Natural killer cell treated with Interleukin-12 subunit alpha and Interleukin-12 subunit beta and Interleukin-15 and Interleukin-18, amount 100 ng/mL, for 72 hours (primary cell): Measurements from ENCODE around the gene TCN1. TPM values are rescaled to one million over a fixed set of nuclear protein-coding genes. Genes with fewer than 3 reads are reported as not detected.
A peak's percentile ranks its signal among the peaks of the same experiment; 100 is the strongest.

Experiments
- ATAC-seq, 2 donors: fragments of 150-1000 bp; cut with Tn5 transposase in 1 of 2; sonication (Bioruptor Pico), chemical (Tn5 transposase) in 1 of 2; 2 replicates each; pipeline ENCODE4 v1.10.0; 2021
- DNase-seq: peaks from one replicate; pipeline ENCODE4 v3.0.0; 2022; ENCODE audit warnings: low spot score
- H3K27ac Mint-ChIP-seq, 2 donors: 1 replicate in 1 of 2; 2 replicates in 1 of 2; pipeline ENCODE4 v1.8.0; 2022; ENCODE audit warnings: mixed read lengths in 2 of 2, mild to moderate bottlenecking in 1 of 2, moderate library complexity in 1 of 2
- H3K27me3 Mint-ChIP-seq, 2 donors: 1 replicate in 1 of 2; 2 replicates in 1 of 2; pipeline ENCODE4 v1.8.0; 2022; ENCODE audit warnings: mixed read lengths in 2 of 2
- H3K36me3 Mint-ChIP-seq: one replicate; pipeline ENCODE4 v1.8.0; 2022; ENCODE audit warnings: mixed read lengths
- H3K4me1 Mint-ChIP-seq, 2 donors: 1 replicate in 1 of 2; 2 replicates in 1 of 2; pipeline ENCODE4 v1.8.0; 2022; ENCODE audit warnings: low read depth in 2 of 2, mixed read lengths in 2 of 2, mild to moderate bottlenecking in 1 of 2
- H3K4me3 Mint-ChIP-seq: one replicate; pipeline ENCODE4 v1.8.0; 2022; ENCODE audit warnings: mixed read lengths
- H3K9me3 Mint-ChIP-seq: 2 replicates; pipeline ENCODE4 v1.8.0; 2022; ENCODE audit warnings: mixed read lengths
- total RNA-seq, 2 donors: library from RNA; stranded (reverse); gene quantifications; one replicate each; pipeline ENCODE4 v1.2.3, GENCODE V29; 2022

Gene TCN1
- total RNA-seq, 2 donors from 2014 or later = not detected

GRCh38 chr11:59810911-59811259, 55.4 kb downstream of the TCN1 start:
- DNase-seq (no peak), ATAC-seq (no peak)
- Mint-ChIP-seq H3K9me3 (peaks cover 3% of the 10 kb centered on the region), H3K4me3 (peak overlapping the region; percentile 91), H3K27me3 (no peaks in the 10 kb centered on the region), H3K4me1 (peaks cover 14% of the 10 kb centered on the region in 2 donors), H3K36me3 (peaks cover 11% of the 10 kb centered on the region), H3K27ac (peak overlapping the region; percentile 83 to 86)

GRCh38 chr11:59810189-59810910, 55.9 kb downstream of the TCN1 start, which contains the start of gene MRPL16:
Gene MRPL16 (minus strand): TSS chr11:59810778. CDS start chr11:59810658, 120 bp downstream.
- Mint-ChIP-seq H3K4me1 (peaks cover 14% of the 10 kb centered on the region in 2 donors), H3K27ac (peak within 1 kb of the TSS; percentile 83 to 86), H3K4me3 (peak within 1 kb of the TSS; percentile 91), H3K9me3 (peaks cover 3% of the 10 kb centered on the region), H3K36me3 (peaks cover 11% of the 10 kb centered on the region), H3K27me3 (no peaks in the 10 kb centered on the region)
- ATAC-seq (peak; percentile 98 to 99), DNase-seq (peak; percentile 89)

DNA sequence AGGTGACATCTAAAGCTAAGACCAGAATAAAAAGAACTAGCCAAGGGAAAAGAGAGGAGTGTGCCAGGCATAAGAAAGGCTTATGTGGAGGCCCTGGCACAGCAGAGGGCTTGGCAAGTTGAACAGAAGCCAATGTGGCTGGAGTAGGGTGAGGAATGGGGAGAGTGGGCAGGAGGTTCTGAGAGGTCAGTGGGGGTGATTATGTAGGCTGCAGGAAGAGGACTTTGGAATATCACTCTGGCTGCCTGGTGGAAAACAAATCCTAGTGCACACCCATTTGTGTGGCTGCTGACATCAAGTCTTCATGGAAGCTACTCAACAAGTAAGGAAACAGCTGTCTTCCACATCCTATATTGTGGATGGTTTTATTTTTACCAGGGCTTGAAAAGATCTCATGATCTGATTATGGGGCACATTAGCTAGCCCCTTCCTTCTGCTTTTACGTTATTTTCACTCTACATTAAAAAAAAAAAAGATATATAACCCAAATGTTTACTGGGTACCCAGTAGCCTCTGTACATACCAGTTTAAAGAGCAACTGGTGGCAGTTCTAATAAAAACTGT, 59.2 kb downstream of the TCN1 start:
- Mint-ChIP-seq H3K4me3 (no peak overlapping the region), H3K4me1 (peaks cover 10 to 19% of the 10 kb centered on the region in 2 donors), H3K27ac (no peak overlapping the region), H3K9me3 (peaks cover 3% of the 10 kb centered on the region), H3K27me3 (no peaks in the 10 kb centered on the region), H3K36me3 (peaks cover 11% of the 10 kb centered on the region)
- no peak for DNase-seq
- no peak for ATAC-seq

DNA sequence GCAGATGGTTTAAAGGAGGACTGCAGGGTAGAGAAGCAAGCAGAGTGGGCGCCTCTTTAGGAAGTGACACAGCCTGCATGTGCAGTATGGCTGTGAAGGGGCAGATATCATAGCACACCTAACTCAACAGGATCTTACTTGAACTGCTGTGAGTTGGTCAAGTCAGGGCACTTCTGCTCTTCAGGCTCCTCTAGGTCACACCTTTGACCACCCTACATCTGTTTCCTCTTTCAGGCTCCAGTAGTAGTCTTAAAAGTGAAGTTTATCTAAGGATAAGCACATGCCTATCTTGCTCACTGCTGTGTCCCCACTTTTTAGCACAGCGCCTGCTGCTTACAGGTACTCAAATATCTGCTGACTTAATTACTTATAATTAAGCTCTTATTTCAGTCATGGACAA, 62.2 kb downstream of the TCN1 start:
- no peak overlapping the region for H3K4me3 Mint-ChIP-seq

More for the DNA sequence above, 62.2 kb downstream of the TCN1 start:
- Mint-ChIP-seq H3K4me1 (peaks cover 2 to 15% of the 10 kb centered on the region in 2 donors), H3K36me3 (peaks cover 11% of the 10 kb centered on the region), H3K27ac (no peak overlapping the region), H3K27me3 (no peaks in the 10 kb centered on the region), H3K9me3 (no peaks in the 10 kb centered on the region)
- DNase-seq (no peak), ATAC-seq (no peak)

Other genes with a start within 250 kb of the TCN1 start
- 10 to 100 TPM; 50.5 to 62.9 TPM for gene PATL1, start 197.4 kb downstream of the TCN1 start, total RNA-seq
- gene OR10V1, start 152.6 kb downstream of the TCN1 start, total RNA-seq = not detected
- 10 to 100 TPM; 26.8 to 28.5 TPM for gene STX3, start 111.1 kb downstream of the TCN1 start, total RNA-seq
- 10 to 100 TPM; 58.7 to 75.5 TPM for gene MRPL16, start 55.7 kb downstream of the TCN1 start, total RNA-seq
- not detected for gene CBLIF, start 21.0 kb downstream of the TCN1 start, total RNA-seq
- not detected for gene OOSP3, start 12.3 kb upstream of the TCN1 start, total RNA-seq
- gene OOSP1, start 71.9 kb upstream of the TCN1 start, total RNA-seq = not detected
- not detected for gene OOSP4A, start 97.5 kb upstream of the TCN1 start, total RNA-seq
- not detected for gene OOSP4B, start 150.7 kb upstream of the TCN1 start, total RNA-seq
- not detected for gene OOSP2, start 173.9 kb upstream of the TCN1 start, total RNA-seq
- under 1 TPM in 1 of 2 donors, not detected in 1; 0.50 TPM for gene MS4A3, start 190.2 kb upstream of the TCN1 start, total RNA-seq
- gene MS4A2, start 222.2 kb upstream of the TCN1 start, total RNA-seq = 1 to 10 TPM in 1 of 2 donors, not detected in 1; 1.6 TPM